ACC112 (cell line): Measurements from ENCODE around the gene RFX8.
A peak's percentile ranks its signal among the peaks of the same experiment; 100 is the strongest.
"Not testable (repeated sequence)": the region's sequence is repeated elsewhere in the genome, so short reads cannot be mapped to it uniquely, and the experiment has no call there.

ENCODE experiments used
- H2AFZ ChIP-seq: fragments of 200-600 bp; sonication (generic); one replicate; pipeline ENCODE4 v1.6.0; 2017; ENCODE audit warnings: antibody characterized with exemption, low read length; ENCODE audit not compliant: unreplicated experiment
- H3K27ac ChIP-seq: fragments of 200-600 bp; sonication (generic); 2 replicates; pipeline ENCODE4 v1.5.1; 2014; ENCODE audit warnings: low read depth, mild to moderate bottlenecking, antibody characterized with exemption, low read length, moderate library complexity
- H3K27me3 ChIP-seq: fragments of 200-600 bp; sonication (generic); 2 replicates; pipeline ENCODE4 v1.6.1; 2014; ENCODE audit warnings: mild to moderate bottlenecking, antibody characterized with exemption, low read length, moderate library complexity, mixed read lengths; ENCODE audit not compliant: insufficient read depth
- H3K36me3 ChIP-seq: fragments of 200-600 bp; sonication (generic); 2 replicates; pipeline ENCODE4 v1.6.1; 2016; ENCODE audit warnings: mild to moderate bottlenecking, antibody characterized with exemption, low read length, moderate library complexity, mixed read lengths; ENCODE audit not compliant: insufficient read depth
- H3K4me1 ChIP-seq: fragments of 200-600 bp; sonication (generic); one replicate; pipeline ENCODE4 v1.6.1; 2016; ENCODE audit warnings: low read length, mixed read lengths; ENCODE audit not compliant: insufficient read depth, unreplicated experiment, control insufficient read depth
- H3K4me3 ChIP-seq: fragments of 200-600 bp; sonication (generic); 2 replicates; pipeline ENCODE4 v1.5.1; 2014; ENCODE audit warnings: mild to moderate bottlenecking, low read depth, low read length
- H3K79me2 ChIP-seq: fragments of 200-600 bp; sonication (generic); one replicate; pipeline ENCODE4 v1.6.0; 2016; ENCODE audit warnings: low read length; ENCODE audit not compliant: control insufficient read depth, unreplicated experiment, insufficient read depth

The RFX8 gene

GRCh38 chr2:101509499-101510284, 34.8 kb upstream of the RFX8 start:
- H3K27me3 ChIP-seq, result no peaks in the 10 kb centered on the region
- no peak overlapping the region for H3K4me3 ChIP-seq
- H3K27ac ChIP-seq, result no peak overlapping the region
- H3K36me3 ChIP-seq, result no peaks in the 10 kb centered on the region
- H2AFZ ChIP-seq, result peak overlapping the region; percentile 48
- H3K79me2 ChIP-seq, result no peaks in the 10 kb centered on the region
- peaks cover 7% of the 10 kb centered on the region for H3K4me1 ChIP-seq

- Histone ChIP-seq H3K4me3 (no peak overlapping the region), H2AFZ (no peak overlapping the region), H3K79me2 (no peaks in the 10 kb centered on the region), H3K4me1 (peaks cover 6% of the 10 kb centered on the region), H3K36me3 (no peaks in the 10 kb centered on the region), H3K27ac (no peak overlapping the region), H3K27me3 (no peaks in the 10 kb centered on the region)
Observed at GRCh38 chr2:101508636-101509035, 33.7 kb upstream of the RFX8 start.

- not testable (repeated sequence) for H3K79me2 ChIP-seq, H2AFZ ChIP-seq, H3K36me3 ChIP-seq, H3K27ac ChIP-seq, H3K4me3 ChIP-seq, H3K27me3 ChIP-seq
- H3K4me1 ChIP-seq, result peaks cover 26% of the 10 kb centered on the region
Observed at GRCh38 chr2:101505276-101505675, 30.4 kb upstream of the RFX8 start.

- H3K4me1 ChIP-seq, result peaks cover 24% of the 10 kb centered on the region
- not testable (repeated sequence) for H3K36me3 ChIP-seq, H3K27me3 ChIP-seq, H3K27ac ChIP-seq, H2AFZ ChIP-seq, H3K79me2 ChIP-seq, H3K4me3 ChIP-seq
Observed at GRCh38 chr2:101504744-101505143, 29.8 kb upstream of the RFX8 start.

- no peaks in the 10 kb centered on the region for H3K79me2 ChIP-seq
- H3K4me1 ChIP-seq, result peaks cover 21% of the 10 kb centered on the region
- no peaks in the 10 kb centered on the region for H3K36me3 ChIP-seq
- H3K4me3 ChIP-seq, result no peak overlapping the region
- no peaks in the 10 kb centered on the region for H3K27me3 ChIP-seq
- H3K27ac ChIP-seq, result no peak overlapping the region
- peak overlapping the region; percentile 9 for H2AFZ ChIP-seq
Observed at GRCh38 chr2:101502095-101502494, 27.2 kb upstream of the RFX8 start.

- Histone ChIP-seq H3K27ac (no peak overlapping the region), H3K36me3 (no peaks in the 10 kb centered on the region), H3K4me3 (peak overlapping the region; percentile 1; the same call in 1 of the 2 replicates), H3K4me1 (peaks cover 21% of the 10 kb centered on the region), H3K27me3 (no peaks in the 10 kb centered on the region), H3K79me2 (no peaks in the 10 kb centered on the region), H2AFZ (peak overlapping the region; percentile 9)
Observed at GRCh38 chr2:101501443-101501842, 26.5 kb upstream of the RFX8 start.

- Histone ChIP-seq H3K36me3 (no peaks in the 10 kb centered on the region), H3K27ac (no peak overlapping the region), H2AFZ (peak overlapping the region; percentile 9)
Observed at GRCh38 chr2:101500860-101501259, 25.9 kb upstream of the RFX8 start.

GRCh38 chr2:101500180-101500579, 25.3 kb upstream of the RFX8 start:
- Histone ChIP-seq H3K36me3 (no peaks in the 10 kb centered on the region), H3K4me3 (no peak overlapping the region), H3K4me1 (peaks cover 21% of the 10 kb centered on the region), H2AFZ (peak overlapping the region; percentile 9), H3K27me3 (no peaks in the 10 kb centered on the region), H3K79me2 (no peaks in the 10 kb centered on the region), H3K27ac (no peak overlapping the region)

More at GRCh38 chr2:101500860-101501259, 25.9 kb upstream of the RFX8 start:
- H3K4me3 ChIP-seq, result peak overlapping the region; percentile 1; the same call in 1 of the 2 replicates
- H3K79me2 ChIP-seq, result no peaks in the 10 kb centered on the region
- no peaks in the 10 kb centered on the region for H3K27me3 ChIP-seq
- peaks cover 21% of the 10 kb centered on the region for H3K4me1 ChIP-seq

- no peaks in the 10 kb centered on the region for H3K79me2 ChIP-seq
- peaks cover 11% of the 10 kb centered on the region for H3K4me1 ChIP-seq
- H3K4me3 ChIP-seq, result no peak overlapping the region
- H3K27ac ChIP-seq, result no peak overlapping the region
- H2AFZ ChIP-seq, result no peak overlapping the region
- H3K36me3 ChIP-seq, result no peaks in the 10 kb centered on the region
- H3K27me3 ChIP-seq, result no peaks in the 10 kb centered on the region
Observed at GRCh38 chr2:101496279-101496678, 21.4 kb upstream of the RFX8 start.

GRCh38 chr2:101492936-101493473, 18.1 kb upstream of the RFX8 start:
- no peak overlapping the region for H2AFZ ChIP-seq

GRCh38 chr2:101486994-101487393, 12.1 kb upstream of the RFX8 start:
- Histone ChIP-seq H3K36me3 (no peaks in the 10 kb centered on the region), H2AFZ (peak overlapping the region; percentile 48), H3K27me3 (no peaks in the 10 kb centered on the region), H3K79me2 (no peaks in the 10 kb centered on the region), H3K27ac (no peak overlapping the region), H3K4me1 (no peaks in the 10 kb centered on the region), H3K4me3 (no peak overlapping the region)

More at GRCh38 chr2:101492936-101493473, 18.1 kb upstream of the RFX8 start:
- Histone ChIP-seq H3K27ac (no peak overlapping the region), H3K4me3 (no peak overlapping the region), H3K36me3 (no peaks in the 10 kb centered on the region), H3K79me2 (no peaks in the 10 kb centered on the region), H3K4me1 (no peaks in the 10 kb centered on the region), H3K27me3 (no peaks in the 10 kb centered on the region)
